Trophoblast cell (in vitro differentiated cells and primary cell): ENCODE results near the gene VWA1.

Experiments used
- DNase-seq, 2 donors: peaks; one replicate each; pipeline ENCODE4 v3.0.0-alpha.2; 2016
- H2AFZ ChIP-seq: 2 replicates; pipeline ENCODE4 v1.6.1; 2013; ENCODE audit warnings: low read length, moderate library complexity, mild to moderate bottlenecking; ENCODE audit not compliant: insufficient read depth, poor library complexity
- H2AK5ac ChIP-seq: 2 replicates; pipeline ENCODE4 v1.6.1; 2013; ENCODE audit warnings: mild to moderate bottlenecking, low read length
- H2BK120ac ChIP-seq: 2 replicates; pipeline ENCODE4 v1.6.1; 2013; ENCODE audit warnings: low read length, mild to moderate bottlenecking, moderate library complexity; ENCODE audit not compliant: insufficient read depth, poor library complexity
- H2BK12ac ChIP-seq: 2 replicates; pipeline ENCODE4 v1.6.1; 2013; ENCODE audit warnings: mild to moderate bottlenecking, low read length, moderate library complexity
- H2BK5ac ChIP-seq: 2 replicates; pipeline ENCODE4 v1.6.1; 2013; ENCODE audit warnings: low read length, low read depth, moderate library complexity, mild to moderate bottlenecking; ENCODE audit not compliant: poor library complexity
- H3K14ac ChIP-seq: 2 replicates; pipeline ENCODE4 v1.6.1; 2013; ENCODE audit warnings: mild to moderate bottlenecking, low read length
- H3K18ac ChIP-seq: 2 replicates; pipeline ENCODE4 v1.6.1; 2013; ENCODE audit warnings: mild to moderate bottlenecking, low read length
- H3K23ac ChIP-seq: 2 replicates; pipeline ENCODE4 v1.6.1; 2013; ENCODE audit warnings: low read length
- H3K27ac ChIP-seq: 2 replicates; pipeline ENCODE4 v1.5.1; 2013; ENCODE audit warnings: low read depth, mild to moderate bottlenecking, inconsistent platforms, low read length, moderate library complexity
- H3K27me3 ChIP-seq: 2 replicates; pipeline ENCODE4 v1.6.1; 2013; ENCODE audit warnings: inconsistent platforms, mild to moderate bottlenecking, low read length, moderate library complexity; ENCODE audit not compliant: insufficient read depth
- H3K36me3 ChIP-seq, 2 experiments: 1 replicate in 1 of 2; 2 replicates in 1 of 2; pipeline ENCODE4 v1.6.1; 2013; ENCODE audit warnings: low read length in 2 of 2, mild to moderate bottlenecking in 2 of 2, moderate library complexity in 1 of 2; ENCODE audit not compliant: insufficient read depth in 2 of 2, control insufficient read depth in 1 of 2
- H3K4ac ChIP-seq: 2 replicates; pipeline ENCODE4 v1.6.1; 2013; ENCODE audit warnings: low read depth, mild to moderate bottlenecking, low read length, moderate library complexity
- H3K4me1 ChIP-seq, 2 experiments: 1 replicate in 1 of 2; 2 replicates in 1 of 2; pipeline ENCODE4 v1.6.1; 2013; ENCODE audit warnings: low read length in 2 of 2, mild to moderate bottlenecking in 2 of 2, moderate library complexity in 1 of 2; ENCODE audit not compliant: insufficient read depth in 2 of 2, control insufficient read depth in 1 of 2
- H3K4me2 ChIP-seq: 2 replicates; pipeline ENCODE4 v1.6.1; 2013; ENCODE audit warnings: inconsistent platforms, mild to moderate bottlenecking, low read length, moderate library complexity
- H3K4me3 ChIP-seq: 2 replicates; pipeline ENCODE4 v1.5.1; 2013; ENCODE audit warnings: mild to moderate bottlenecking, low read depth, low read length, inconsistent platforms
- H3K79me1 ChIP-seq: one replicate; pipeline ENCODE4 v1.6.1; 2013; ENCODE audit warnings: low read length
- H3K79me2 ChIP-seq: 2 replicates; pipeline ENCODE4 v1.6.1; 2013; ENCODE audit warnings: low read length, mild to moderate bottlenecking; ENCODE audit not compliant: control insufficient read depth, insufficient read depth, poor library complexity
- H3K9ac ChIP-seq: 2 replicates; pipeline ENCODE4 v1.6.1; 2013; ENCODE audit warnings: mild to moderate bottlenecking, low read length
- H3K9me3 ChIP-seq: 2 replicates; pipeline ENCODE4 v1.6.1; 2013; ENCODE audit warnings: low read depth, mild to moderate bottlenecking, control low read depth, inconsistent platforms, low read length; ENCODE audit not compliant: insufficient read depth
- H4K12ac ChIP-seq: 2 replicates; pipeline ENCODE4 v1.6.1; 2013; ENCODE audit warnings: low read depth, mild to moderate bottlenecking, low read length, moderate library complexity
- H4K8ac ChIP-seq: 2 replicates; pipeline ENCODE4 v1.6.1; 2013; ENCODE audit warnings: low read depth, mild to moderate bottlenecking, low read length, moderate library complexity
- H4K91ac ChIP-seq: one replicate; pipeline ENCODE4 v1.6.1; 2013; ENCODE audit warnings: low read depth, mild to moderate bottlenecking, low read length, moderate library complexity
- WGBS: extraction: QIAGEN DNeasy Blood & Tissue Kit; methylation state at CpG from one replicate; pipeline ENCODE4 v1.1.7; 2013; ENCODE audit warnings: missing lambda C conversion rate; ENCODE audit not compliant: insufficient read length, insufficient coverage; ENCODE audit errors: extremely low coverage; 5-methylcytosine and 5-hydroxymethylcytosine counted together

The VWA1 gene

DNA sequence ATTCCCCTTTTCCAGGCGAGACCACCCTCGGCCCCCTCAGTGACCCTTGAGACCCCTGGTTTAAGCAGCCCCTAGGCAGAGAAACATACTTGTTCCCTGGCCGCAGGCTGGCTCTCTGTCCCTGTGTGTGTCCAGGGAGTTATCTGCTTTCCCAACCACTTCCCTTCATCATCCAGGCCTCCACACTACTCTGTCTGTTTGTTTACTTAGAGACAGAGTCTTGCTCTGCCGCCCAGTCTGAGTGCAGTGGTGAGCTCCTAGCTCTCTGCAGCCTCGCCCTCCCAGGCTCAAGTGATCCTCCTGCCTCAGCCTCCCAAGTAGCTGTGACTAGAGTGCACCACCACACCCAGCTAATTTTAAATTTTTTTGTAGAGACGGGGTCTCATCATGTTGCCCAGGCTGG lies 5.8 kb upstream of the VWA1 start:
- no peak overlapping the region for H2BK5ac ChIP-seq
- DNase-seq = peak in 1 of 2 donors; percentile 73
- peaks cover 50% of the 10 kb centered on the region for H3K79me1 ChIP-seq
- no peak overlapping the region for H3K23ac ChIP-seq
- no peak overlapping the region for H4K12ac ChIP-seq
- H4K8ac ChIP-seq = no peak overlapping the region
- H3K36me3 ChIP-seq = no peaks in the 10 kb centered on the region
- peak overlapping the region; percentile 99 for H3K27ac ChIP-seq
- no peaks in the 10 kb centered on the region for H3K9me3 ChIP-seq
- peak overlapping the region; percentile 6 for H4K91ac ChIP-seq
- no peaks in the 10 kb centered on the region for H3K27me3 ChIP-seq
- peaks cover 55 to 60% of the 10 kb centered on the region in 2 experiments for H3K4me1 ChIP-seq
- no peak overlapping the region for H3K14ac ChIP-seq
- H3K9ac ChIP-seq = no peak overlapping the region
- no peak overlapping the region for H2BK12ac ChIP-seq
- H2AK5ac ChIP-seq = no peak overlapping the region
- peaks cover 24% of the 10 kb centered on the region for H3K79me2 ChIP-seq
- no peak overlapping the region for H2AFZ ChIP-seq
- WGBS = no CpG with 5 or more reads among the region's 6 CpGs
- H3K18ac ChIP-seq = no peak overlapping the region
- H2BK120ac ChIP-seq = no peak overlapping the region
- no peak overlapping the region for H3K4me3 ChIP-seq
- H3K4me2 ChIP-seq = no peak overlapping the region
- no peak overlapping the region for H3K4ac ChIP-seq

DNA sequence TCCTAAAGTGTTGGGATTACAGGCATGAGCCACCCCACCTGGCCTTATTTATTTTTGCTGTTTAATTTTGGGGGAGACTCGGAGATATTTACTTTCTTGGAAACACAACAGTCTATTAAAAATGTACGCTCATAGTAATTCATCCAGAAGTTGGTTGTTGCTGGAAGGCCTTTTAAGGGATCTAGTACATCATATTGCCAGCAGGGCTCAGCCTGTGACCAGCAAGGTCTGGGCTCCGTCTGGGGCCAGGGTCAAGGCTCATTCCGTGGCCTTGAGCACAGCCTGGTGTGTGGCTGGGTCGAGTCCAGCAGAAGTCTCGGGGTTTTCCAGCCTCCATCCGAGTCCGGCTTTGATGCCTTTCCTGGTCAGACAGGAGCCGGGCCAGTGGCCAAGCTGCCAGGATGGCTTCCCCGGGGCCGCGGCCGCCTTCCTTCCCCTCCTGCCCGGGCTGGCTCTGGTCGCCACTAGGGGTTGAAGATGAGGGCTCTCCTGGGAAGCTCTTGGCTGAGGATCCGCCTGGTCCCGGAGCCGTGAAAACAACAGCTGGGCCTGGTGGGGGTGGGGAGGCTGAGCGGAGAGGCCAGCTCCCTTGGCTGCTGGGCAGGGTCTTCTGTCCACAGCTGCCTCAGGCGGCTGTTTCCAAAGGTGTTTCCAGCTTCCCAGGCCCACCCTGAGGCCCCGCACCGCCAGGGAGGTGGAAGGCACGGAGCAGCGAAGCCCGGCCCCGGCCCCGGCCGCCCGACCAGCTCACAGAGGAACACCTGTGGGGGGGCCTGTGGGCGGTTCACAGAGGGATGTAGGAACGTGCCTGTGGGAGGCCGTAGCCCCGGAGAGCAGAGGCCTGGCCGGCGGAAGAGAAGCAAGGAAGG lies 5.1 kb upstream of the VWA1 start:
- H3K79me1 ChIP-seq = peaks cover 56% of the 10 kb centered on the region
- H2AK5ac ChIP-seq = peak overlapping the region; percentile 88
- peak overlapping the region; percentile 90 for H2BK12ac ChIP-seq
- no CpG with 5 or more reads among the region's 35 CpGs for WGBS
- peak overlapping the region; percentile 71 for H3K18ac ChIP-seq
- no peaks in the 10 kb centered on the region for H3K36me3 ChIP-seq
- peaks cover 2% of the 10 kb centered on the region for H3K9me3 ChIP-seq
- H3K4ac ChIP-seq = peak overlapping the region; percentile 53
- peaks cover 60 to 66% of the 10 kb centered on the region in 2 experiments for H3K4me1 ChIP-seq
- peak overlapping the region; percentile 88 for H2BK5ac ChIP-seq
- no peaks in the 10 kb centered on the region for H3K27me3 ChIP-seq
- peak overlapping the region; percentile 84 for H4K8ac ChIP-seq
- peak overlapping the region; percentile 6 for H2BK120ac ChIP-seq
- no peak overlapping the region for H3K9ac ChIP-seq
- no peak overlapping the region for H4K12ac ChIP-seq
- peak overlapping the region; percentile 23 for H2AFZ ChIP-seq
- H3K23ac ChIP-seq = no peak overlapping the region
- H3K27ac ChIP-seq = peak overlapping the region; percentile 99
- H4K91ac ChIP-seq = peak overlapping the region; percentile 99
- H3K4me2 ChIP-seq = no peak overlapping the region
- H3K79me2 ChIP-seq = peaks cover 27% of the 10 kb centered on the region
- no peak overlapping the region for H3K4me3 ChIP-seq
- H3K14ac ChIP-seq = peak overlapping the region; percentile 83
- DNase-seq = peak; percentile 84 to 89

DNA sequence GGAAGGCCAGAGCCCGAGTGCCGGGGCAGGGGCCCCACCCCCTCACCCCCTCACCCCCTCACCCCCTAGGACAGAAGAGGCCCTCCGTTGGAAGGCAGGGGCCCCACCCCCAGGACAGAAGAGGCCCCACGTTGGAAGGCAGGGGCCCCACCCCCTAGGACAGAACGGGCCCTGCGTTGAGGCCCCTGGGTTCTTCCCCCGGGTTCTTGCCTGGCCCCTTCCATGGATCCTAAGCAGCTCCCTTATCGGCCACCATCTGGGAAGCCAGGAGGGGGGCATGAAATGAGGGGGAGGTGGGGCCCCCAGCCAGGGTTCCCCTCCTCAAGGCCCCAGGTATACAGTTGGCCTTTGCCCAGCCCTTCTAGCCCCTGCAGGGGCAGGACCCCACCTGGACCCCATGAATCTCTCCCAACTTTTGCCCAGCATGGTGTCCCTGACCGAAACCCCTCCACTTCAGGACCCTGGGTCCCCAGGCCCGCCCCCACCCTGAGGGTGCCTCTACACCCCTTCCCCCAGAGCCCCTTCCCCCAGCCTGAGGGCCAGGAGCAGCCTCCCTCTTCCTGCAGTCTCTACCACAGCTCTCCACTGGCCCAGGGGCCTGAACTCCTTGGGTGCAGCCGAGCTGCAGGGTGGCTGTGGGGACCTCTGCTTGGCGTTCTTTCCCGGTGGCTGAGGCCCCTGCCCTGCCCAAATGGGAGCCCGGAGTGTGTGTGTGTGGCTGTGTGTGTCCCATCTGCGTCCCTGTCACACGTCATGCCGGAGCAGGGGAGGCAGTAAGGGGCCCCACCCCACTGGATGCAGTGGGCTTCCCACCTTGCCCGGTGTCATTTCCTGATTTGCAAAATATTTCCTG lies 4.3 kb upstream of the VWA1 start:
- H3K18ac ChIP-seq = peak overlapping the region; percentile 93
- peak; percentile 46 to 52 for DNase-seq
- H3K27me3 ChIP-seq = no peaks in the 10 kb centered on the region
- H3K79me2 ChIP-seq = peaks cover 31% of the 10 kb centered on the region
- peak overlapping the region; percentile 91 for H4K12ac ChIP-seq
- H3K9me3 ChIP-seq = peaks cover 2% of the 10 kb centered on the region
- H3K4me1 ChIP-seq = peaks cover 57 to 63% of the 10 kb centered on the region in 2 experiments
- peak overlapping the region; percentile 99 for H2BK120ac ChIP-seq
- no peak overlapping the region for H3K4me3 ChIP-seq
- peak overlapping the region; percentile 93 for H4K8ac ChIP-seq
- peak overlapping the region; percentile 99 for H4K91ac ChIP-seq
- peak overlapping the region; percentile 99 for H3K27ac ChIP-seq
- H3K79me1 ChIP-seq = peaks cover 61% of the 10 kb centered on the region
- no CpG with 5 or more reads among the region's 18 CpGs for WGBS
- peak overlapping the region; percentile 97 for H2BK5ac ChIP-seq
- H2BK12ac ChIP-seq = peak overlapping the region; percentile 98
- peak overlapping the region; percentile 95 for H3K4ac ChIP-seq
- no peak overlapping the region for H3K23ac ChIP-seq
- no peaks in the 10 kb centered on the region for H3K36me3 ChIP-seq
- H2AK5ac ChIP-seq = peak overlapping the region; percentile 100
- peak overlapping the region; percentile 50 for H2AFZ ChIP-seq
- H3K9ac ChIP-seq = no peak overlapping the region
- H3K4me2 ChIP-seq = peak overlapping the region; percentile 9
- H3K14ac ChIP-seq = peak overlapping the region; percentile 98

GRCh38 chr1:1431845-1432273 lies 3.6 kb upstream of the VWA1 start:
- Histone ChIP-seq H3K79me1 (peaks cover 62% of the 10 kb centered on the region), H3K27ac (peak overlapping the region; percentile 99), H3K4me1 (peaks cover 63 to 66% of the 10 kb centered on the region in 2 experiments), H3K9me3 (peaks cover 2% of the 10 kb centered on the region), H3K4me2 (peak overlapping the region; percentile 9), H2AK5ac (peak overlapping the region; percentile 100), H3K4me3 (no peak overlapping the region), H2AFZ (peak overlapping the region; percentile 50), H4K8ac (peak overlapping the region; percentile 93), H2BK120ac (peak overlapping the region; percentile 99), H3K27me3 (no peaks in the 10 kb centered on the region), H3K79me2 (peaks cover 35% of the 10 kb centered on the region), H3K36me3 (no peaks in the 10 kb centered on the region), H3K18ac (peak overlapping the region; percentile 93), H4K12ac (peak overlapping the region; percentile 91), H3K4ac (peak overlapping the region; percentile 95), H2BK5ac (peak overlapping the region; percentile 97), H3K23ac (no peak overlapping the region), H4K91ac (peak overlapping the region; percentile 99), H3K14ac (peak overlapping the region; percentile 98), H3K9ac (no peak overlapping the region), H2BK12ac (peak overlapping the region; percentile 98)
- peak; percentile 95 to 96 for DNase-seq
- no CpG with 5 or more reads among the region's 5 CpGs for WGBS
